OCI-LY3 (cell line): ENCODE results near the gene PLB1.

ENCODE experiments used
- H2AFZ ChIP-seq: fragments of 200-600, 300-600 bp; shearing (Covaris generic); 2 replicates; pipeline ENCODE4 v1.6.0; 2014; ENCODE audit warnings: antibody characterized with exemption, low read depth, low read length
- H3K27ac ChIP-seq: fragments of 200-600, 300-600 bp; sonication (generic); 2 replicates; pipeline ENCODE4 v1.5.1; 2014; ENCODE audit warnings: mild to moderate bottlenecking, low read length, moderate library complexity, mixed read lengths
- H3K27me3 ChIP-seq: fragments of 200-600, 300-600 bp; sonication (generic); 2 replicates; pipeline ENCODE4 v1.6.1; 2014; ENCODE audit warnings: low read depth, low read length, mixed read lengths
- H3K36me3 ChIP-seq: fragments of 200-600, 300-600 bp; sonication (generic); replicated peaks from 2 replicates; pipeline ENCODE3; 2014; ENCODE audit warnings: low read depth, low read length, mixed read lengths
- H3K4me1 ChIP-seq: fragments of 300-600, 200-600 bp; sonication (generic); 2 replicates; pipeline ENCODE4 v1.6.1; 2014; ENCODE audit warnings: low read length, mixed read lengths
- H3K4me2 ChIP-seq: fragments of 200-600, 300-600 bp; sonication (generic); 2 replicates; pipeline ENCODE4 v1.6.1; 2014; ENCODE audit warnings: low read length, mixed read lengths
- H3K4me3 ChIP-seq: fragments of 300-600, 200-600 bp; sonication (generic); 2 replicates; pipeline ENCODE4 v1.5.1; 2014; ENCODE audit warnings: antibody characterized with exemption, mild to moderate bottlenecking, low read length, moderate library complexity
- H3K79me2 ChIP-seq: fragments of 300-600, 200-600 bp; shearing (Covaris generic); 2 replicates; pipeline ENCODE4 v1.6.1; 2014; ENCODE audit warnings: mild to moderate bottlenecking, low read length, mixed read lengths
- H3K9ac ChIP-seq: fragments of 300-600, 200-600 bp; shearing (Covaris generic); 2 replicates; pipeline ENCODE4 v1.6.0; 2014; ENCODE audit warnings: mild to moderate bottlenecking, low read length, moderate library complexity
- H3K9me3 ChIP-seq: fragments of 200-600, 300-600 bp; shearing (Covaris generic); 2 replicates; pipeline ENCODE4 v1.6.1; 2014; ENCODE audit warnings: low read length, mixed read lengths; ENCODE audit not compliant: insufficient read depth
- H4K20me1 ChIP-seq: fragments of 200-600, 300-600 bp; sonication (generic); 2 replicates; pipeline ENCODE4 v1.6.1; 2016; ENCODE audit warnings: low read length, mixed read lengths; ENCODE audit not compliant: insufficient read depth
- CTCF ChIP-seq: fragments of 200-600, 300-600 bp; sonication (generic); IDR thresholded peaks from 2 replicates; pipeline ENCODE4 v1.5.1; 2014; ENCODE audit warnings: antibody characterized with exemption, low read length, low read depth
- EZH2phosphoT487 ChIP-seq: fragments of 200-600 bp; shearing (Covaris generic); IDR thresholded peaks from 2 replicates; pipeline ENCODE4 v1.6.1; 2018; ENCODE audit warnings: antibody characterized with exemption, mixed run types, low read depth

Gene PLB1

GRCh38 chr2:28631514-28632206, 135.8 kb downstream of the PLB1 start:
- Histone ChIP-seq H3K36me3 (no peaks in the 10 kb centered on the region), H3K4me2 (no peak overlapping the region), H3K4me3 (no peak overlapping the region), H4K20me1 (no peaks in the 10 kb centered on the region), H3K9me3 (no peaks in the 10 kb centered on the region), H3K4me1 (peaks cover under 1% of the 10 kb centered on the region; the same call in 1 of the 2 replicates), H2AFZ (no peak overlapping the region), H3K27ac (no peak overlapping the region), H3K9ac (no peak overlapping the region), H3K79me2 (no peaks in the 10 kb centered on the region), H3K27me3 (no peaks in the 10 kb centered on the region)
- TF ChIP-seq EZH2phosphoT487 (no peak), CTCF (no peak)

GRCh38 chr2:28632791-28633190, 136.9 kb downstream of the PLB1 start:
- H4K20me1 ChIP-seq = no peaks in the 10 kb centered on the region
- H3K4me3 ChIP-seq = no peak overlapping the region
- no peaks in the 10 kb centered on the region for H3K79me2 ChIP-seq
- no peak overlapping the region for H3K9ac ChIP-seq
- no peaks in the 10 kb centered on the region for H3K27me3 ChIP-seq
- H3K27ac ChIP-seq = no peak overlapping the region
- no peak overlapping the region for H2AFZ ChIP-seq
- TF ChIP-seq CTCF (no peak), EZH2phosphoT487 (no peak)
- H3K4me2 ChIP-seq = no peak overlapping the region
- H3K4me1 ChIP-seq = no peaks in the 10 kb centered on the region
- no peaks in the 10 kb centered on the region for H3K36me3 ChIP-seq
- no peaks in the 10 kb centered on the region for H3K9me3 ChIP-seq

GRCh38 chr2:28633204-28633603, 137.3 kb downstream of the PLB1 start:
- Histone ChIP-seq H2AFZ (no peak overlapping the region), H3K79me2 (no peaks in the 10 kb centered on the region), H3K9me3 (no peaks in the 10 kb centered on the region), H3K4me3 (no peak overlapping the region), H3K4me2 (no peak overlapping the region), H3K27ac (no peak overlapping the region), H3K9ac (no peak overlapping the region), H4K20me1 (no peaks in the 10 kb centered on the region), H3K4me1 (no peaks in the 10 kb centered on the region), H3K36me3 (no peaks in the 10 kb centered on the region), H3K27me3 (no peaks in the 10 kb centered on the region)
- TF ChIP-seq EZH2phosphoT487 = no peak
- TF ChIP-seq CTCF = no peak

GRCh38 chr2:28633746-28634145, 137.9 kb downstream of the PLB1 start:
- no peaks in the 10 kb centered on the region for H3K27me3 ChIP-seq
- no peak overlapping the region for H3K27ac ChIP-seq
- H3K9ac ChIP-seq = no peak overlapping the region
- no peaks in the 10 kb centered on the region for H3K4me1 ChIP-seq
- H3K4me3 ChIP-seq = no peak overlapping the region
- H4K20me1 ChIP-seq = no peaks in the 10 kb centered on the region
- H3K9me3 ChIP-seq = no peaks in the 10 kb centered on the region
- TF ChIP-seq CTCF = no peak
- H3K36me3 ChIP-seq = no peaks in the 10 kb centered on the region
- H3K4me2 ChIP-seq = no peak overlapping the region
- no peaks in the 10 kb centered on the region for H3K79me2 ChIP-seq
- H2AFZ ChIP-seq = no peak overlapping the region
